Breast epithelium (tissue), 3 donors: ENCODE measurements around the gene BBLN.

Experiments
- CTCF ChIP-seq, 3 donors: fragments of 450-650 bp; IDR thresholded peaks; one replicate each; pipeline ENCODE4 v1.5.1; 2016 to 2017; ENCODE audit warnings: antibody characterized with exemption in 3 of 3, mild to moderate bottlenecking in 3 of 3, moderate library complexity in 3 of 3
- POLR2A ChIP-seq: fragments of 450-650 bp; IDR thresholded peaks from one replicate; pipeline ENCODE4 v1.6.1; 2016; ENCODE audit warnings: antibody characterized with exemption, mild to moderate bottlenecking, moderate library complexity

- no peak for TF ChIP-seq CTCF (IDR thresholded peaks at IDR 0.05)
- no peak for TF ChIP-seq POLR2A
Measured at GRCh38 chr9:128153060-128153946, 6.8 kb upstream of the BBLN start.
